ENCODE measurements around the gene AGT. TPM values are rescaled to one million over a fixed set of nuclear protein-coding genes. Genes with fewer than 3 reads are reported as not detected.

AGT gene
- total RNA-seq, 1 donor from 2014 or later = 79.0 TPM

Other genes starting within 250 kb of the AGT start
- 8.4 TPM for gene COG2, start 71.6 kb downstream of the AGT start, total RNA-seq
- gene CAPN9, start 33.3 kb upstream of the AGT start, total RNA-seq = not detected
- 225 TPM for gene C1orf198, start 154.4 kb upstream of the AGT start, total RNA-seq

Measured in ascending aorta (tissue), 1 donor.